Ascending aorta (tissue), 2 donors: ENCODE data around the gene ESM1. TPM values are rescaled to one million over a fixed set of nuclear protein-coding genes. Genes with fewer than 3 reads are reported as not detected.
"Not testable (repeated sequence)": the region's sequence is repeated elsewhere in the genome, so short reads cannot be mapped to it uniquely, and the experiment has no call there.

Experiments
- DNase-seq, 2 donors: peaks; one replicate each; pipeline ENCODE4 v3.0.0-alpha.2; 2019; ENCODE audit warnings: low spot score in 2 of 2
- H3K27ac ChIP-seq, 2 donors: fragments of 200-600 bp; sonication (generic); one replicate each; pipeline ENCODE4 v1.5.1; 2016 to 2017; ENCODE audit warnings: mild to moderate bottlenecking in 1 of 2
- H3K27me3 ChIP-seq: fragments of 200-600 bp; sonication (generic); one replicate; pipeline ENCODE4 v1.5.1; 2017
- H3K36me3 ChIP-seq, 2 donors: fragments of 200-600 bp; sonication (generic); one replicate each; pipeline ENCODE4 v1.5.1; 2016
- H3K4me1 ChIP-seq, 2 donors: fragments of 200-600 bp; sonication (generic); one replicate each; pipeline ENCODE4 v1.5.1; 2016 to 2017; ENCODE audit warnings: mild to moderate bottlenecking in 1 of 2
- H3K4me3 ChIP-seq, 2 donors: fragments of 200-600 bp; sonication (generic); one replicate each; pipeline ENCODE4 v1.5.1; 2016 to 2017; ENCODE audit warnings: mild to moderate bottlenecking in 1 of 2
- H3K9me3 ChIP-seq, 2 donors: fragments of 200-600 bp; sonication (generic); one replicate each; pipeline ENCODE4 v1.5.1; 2016
- CTCF ChIP-seq, 3 experiments: fragments of 200-600 bp in 2 of 3; fragments of 450-650 bp in 1 of 3; sonication (generic) in 2 of 3; IDR thresholded peaks; one replicate each; pipeline ENCODE4 v1.5.1; 2016 to 2019; ENCODE audit warnings: antibody characterized with exemption in 3 of 3, mild to moderate bottlenecking in 1 of 3, moderate library complexity in 1 of 3
- intact Hi-C: fragments of 100-400 bp; cut with DNase I; formaldehyde crosslinking; loops from one replicate; pipeline ENCODE4 v1.15.1; 2023
- total RNA-seq: library from RNA; depleted of rRNA; stranded (reverse); fragments of >200 nt; gene quantifications from one replicate; pipeline ENCODE4 v1.1.0, GENCODE V29; 2016

Gene ESM1
- total RNA-seq, 1 donor from 2014 or later: not detected

DNA sequence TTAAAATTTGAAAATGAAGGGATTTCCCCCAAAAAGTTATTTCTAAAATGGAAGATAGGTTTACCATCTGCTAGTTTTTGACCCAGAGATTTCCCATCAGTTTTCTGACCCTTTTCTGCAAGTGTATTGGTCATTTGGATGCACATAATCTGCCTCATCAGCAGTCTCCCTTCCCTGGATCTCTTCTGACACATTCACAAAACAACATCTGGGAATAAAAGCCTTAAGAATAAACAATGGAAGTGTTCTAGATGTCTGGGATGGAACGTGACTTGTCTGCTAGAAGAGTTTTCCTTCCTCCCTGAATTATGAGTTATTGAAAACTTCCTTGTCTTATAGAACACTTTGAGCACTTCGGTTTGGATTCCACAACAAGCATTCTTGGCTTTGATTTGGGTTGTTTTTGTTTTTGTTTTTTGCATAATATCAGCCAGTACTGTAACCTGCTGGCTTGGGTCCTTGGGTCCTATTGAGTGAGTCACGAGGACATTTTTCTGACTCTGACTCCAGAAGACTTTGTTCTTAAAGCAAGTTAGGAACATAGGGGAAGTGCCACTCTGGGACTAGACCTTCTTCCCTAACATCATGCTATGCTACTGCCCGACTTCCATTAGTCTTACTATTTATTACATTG lies 18.2 kb upstream of the ESM1 start:
- H3K27ac ChIP-seq: no peak overlapping the region
- TF ChIP-seq CTCF (IDR thresholded peaks at IDR 0.05): no peak
- no peaks in the 10 kb centered on the region for H3K4me1 ChIP-seq
- H3K27me3 ChIP-seq: no peaks in the 10 kb centered on the region
- H3K36me3 ChIP-seq: no peaks in the 10 kb centered on the region
- DNase-seq: no peak
- intact Hi-C loops: no loop called here
- H3K4me3 ChIP-seq: no peak overlapping the region
- H3K9me3 ChIP-seq: no peaks in the 10 kb centered on the region

GRCh38 chr5:55002166-55002565 lies 16.8 kb upstream of the ESM1 start:
- H3K4me1 ChIP-seq, H3K27me3 ChIP-seq, H3K27ac ChIP-seq, H3K9me3 ChIP-seq, intact Hi-C loops, H3K4me3 ChIP-seq, H3K36me3 ChIP-seq, DNase-seq: not testable (repeated sequence)

DNA sequence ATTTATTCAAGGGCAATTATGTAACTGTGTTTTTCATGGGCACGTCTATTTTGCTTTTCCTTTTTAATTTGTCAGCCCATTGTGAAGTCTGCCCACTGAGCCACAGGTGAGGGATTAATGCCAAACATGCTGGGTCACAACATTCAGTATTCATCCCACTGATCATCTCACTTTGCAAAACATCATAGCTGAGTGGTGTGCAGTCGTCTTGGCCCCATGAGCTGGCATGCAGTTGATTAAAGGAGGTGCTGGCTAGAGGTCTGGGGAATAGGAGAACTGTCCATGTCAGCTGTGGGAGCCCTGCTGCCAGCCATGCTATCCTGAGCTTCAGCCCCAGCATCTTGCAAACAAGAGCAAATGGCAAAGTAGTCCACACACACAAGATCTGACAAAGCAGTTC lies 11.7 kb upstream of the ESM1 start:
- H3K36me3 ChIP-seq: no peaks in the 10 kb centered on the region
- no peaks in the 10 kb centered on the region for H3K9me3 ChIP-seq
- TF ChIP-seq CTCF (IDR thresholded peaks at IDR 0.05): no peak
- no peaks in the 10 kb centered on the region for H3K4me1 ChIP-seq
- no peaks in the 10 kb centered on the region for H3K27me3 ChIP-seq
- DNase-seq: no peak
- H3K27ac ChIP-seq: no peak overlapping the region
- intact Hi-C loops: no loop called here
- H3K4me3 ChIP-seq: no peak overlapping the region

DNA sequence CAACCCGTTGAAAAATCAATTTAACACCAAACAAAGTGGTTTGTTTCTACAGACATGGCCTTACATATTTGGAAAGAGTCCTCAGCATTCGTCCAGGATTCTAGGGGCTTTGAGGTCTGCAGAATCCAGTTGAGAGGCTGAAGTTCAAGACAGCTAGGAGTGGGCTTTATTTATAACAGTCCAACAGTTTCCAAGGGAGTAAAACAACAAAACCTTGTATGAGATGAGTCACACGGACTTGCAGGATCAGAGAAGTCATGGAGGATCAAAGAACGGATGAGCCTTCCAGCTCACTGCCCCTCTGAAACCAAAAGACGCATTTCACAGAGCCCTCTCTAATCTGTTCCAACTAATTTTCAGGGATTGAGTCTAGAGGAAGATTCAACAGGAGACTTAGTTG lies 11.1 kb upstream of the ESM1 start:
- intact Hi-C loops: no loop called here
- Histone ChIP-seq H3K9me3 (no peaks in the 10 kb centered on the region), H3K4me1 (no peaks in the 10 kb centered on the region), H3K36me3 (no peaks in the 10 kb centered on the region), H3K27ac (no peak overlapping the region), H3K4me3 (no peak overlapping the region), H3K27me3 (no peaks in the 10 kb centered on the region)
- TF ChIP-seq CTCF (IDR thresholded peaks at IDR 0.05): no peak
- no peak for DNase-seq

GRCh38 chr5:54995168-54995567 lies 9.8 kb upstream of the ESM1 start:
- no peaks in the 10 kb centered on the region for H3K9me3 ChIP-seq
- TF ChIP-seq CTCF (IDR thresholded peaks at IDR 0.05): no peak
- no peaks in the 10 kb centered on the region for H3K36me3 ChIP-seq
- H3K27ac ChIP-seq: no peak overlapping the region
- no peaks in the 10 kb centered on the region for H3K4me1 ChIP-seq
- H3K27me3 ChIP-seq: no peaks in the 10 kb centered on the region
- DNase-seq: no peak
- intact Hi-C loops: no loop called here
- H3K4me3 ChIP-seq: no peak overlapping the region

- intact Hi-C loops: no loop called here
- no peaks in the 10 kb centered on the region for H3K27me3 ChIP-seq
- DNase-seq: no peak
- no peak overlapping the region for H3K27ac ChIP-seq
- no peaks in the 10 kb centered on the region for H3K36me3 ChIP-seq
- no peak overlapping the region for H3K4me3 ChIP-seq
- no peak for TF ChIP-seq CTCF (IDR thresholded peaks at IDR 0.05)
- no peaks in the 10 kb centered on the region for H3K4me1 ChIP-seq
- H3K9me3 ChIP-seq: no peaks in the 10 kb centered on the region
Observed at GRCh38 chr5:54994628-54995027, 9.2 kb upstream of the ESM1 start.
